ENCODE data around the gene MMP13.

DNA sequence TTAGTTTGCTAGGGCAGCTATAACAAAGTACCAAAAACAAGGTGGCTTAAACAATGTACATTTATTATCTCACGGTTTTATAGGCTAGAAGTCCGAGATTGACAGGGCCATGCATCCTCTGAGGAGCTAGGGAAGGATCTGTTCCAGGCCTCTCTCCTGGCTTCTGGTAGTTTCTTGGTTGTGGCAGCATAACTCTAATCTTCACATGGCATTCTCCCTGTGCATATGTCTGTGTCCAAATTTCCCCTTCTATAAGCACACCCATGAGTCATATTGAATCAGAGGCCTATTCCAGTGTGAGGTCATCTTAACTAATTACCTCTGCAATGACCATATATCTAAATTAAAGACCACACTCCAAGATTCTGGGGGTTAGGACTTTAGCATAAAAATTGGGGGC lies 31.3 kb upstream of the MMP13 start:
- TF ChIP-seq, protein P1, sequence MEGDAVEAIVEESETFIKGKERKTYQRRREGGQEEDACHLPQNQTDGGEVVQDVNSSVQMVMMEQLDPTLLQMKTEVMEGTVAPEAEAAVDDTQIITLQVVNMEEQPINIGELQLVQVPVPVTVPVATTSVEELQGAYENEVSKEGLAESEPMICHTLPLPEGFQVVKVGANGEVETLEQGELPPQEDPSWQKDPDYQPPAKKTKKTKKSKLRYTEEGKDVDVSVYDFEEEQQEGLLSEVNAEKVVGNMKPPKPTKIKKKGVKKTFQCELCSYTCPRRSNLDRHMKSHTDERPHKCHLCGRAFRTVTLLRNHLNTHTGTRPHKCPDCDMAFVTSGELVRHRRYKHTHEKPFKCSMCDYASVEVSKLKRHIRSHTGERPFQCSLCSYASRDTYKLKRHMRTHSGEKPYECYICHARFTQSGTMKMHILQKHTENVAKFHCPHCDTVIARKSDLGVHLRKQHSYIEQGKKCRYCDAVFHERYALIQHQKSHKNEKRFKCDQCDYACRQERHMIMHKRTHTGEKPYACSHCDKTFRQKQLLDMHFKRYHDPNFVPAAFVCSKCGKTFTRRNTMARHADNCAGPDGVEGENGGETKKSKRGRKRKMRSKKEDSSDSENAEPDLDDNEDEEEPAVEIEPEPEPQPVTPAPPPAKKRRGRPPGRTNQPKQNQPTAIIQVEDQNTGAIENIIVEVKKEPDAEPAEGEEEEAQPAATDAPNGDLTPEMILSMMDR (IDR thresholded peaks at IDR 0.05), result no peak
- no peak for TF ChIP-seq POLR2A (IDR thresholded peaks at IDR 0.05)
- no peak for TF ChIP-seq POLR2AphosphoS5 (IDR thresholded peaks at IDR 0.05)
- no peak for TF ChIP-seq EP300 (IDR thresholded peaks at IDR 0.05)
